ENCODE data around the gene HOXB6.

HOXB6 gene

DNA sequence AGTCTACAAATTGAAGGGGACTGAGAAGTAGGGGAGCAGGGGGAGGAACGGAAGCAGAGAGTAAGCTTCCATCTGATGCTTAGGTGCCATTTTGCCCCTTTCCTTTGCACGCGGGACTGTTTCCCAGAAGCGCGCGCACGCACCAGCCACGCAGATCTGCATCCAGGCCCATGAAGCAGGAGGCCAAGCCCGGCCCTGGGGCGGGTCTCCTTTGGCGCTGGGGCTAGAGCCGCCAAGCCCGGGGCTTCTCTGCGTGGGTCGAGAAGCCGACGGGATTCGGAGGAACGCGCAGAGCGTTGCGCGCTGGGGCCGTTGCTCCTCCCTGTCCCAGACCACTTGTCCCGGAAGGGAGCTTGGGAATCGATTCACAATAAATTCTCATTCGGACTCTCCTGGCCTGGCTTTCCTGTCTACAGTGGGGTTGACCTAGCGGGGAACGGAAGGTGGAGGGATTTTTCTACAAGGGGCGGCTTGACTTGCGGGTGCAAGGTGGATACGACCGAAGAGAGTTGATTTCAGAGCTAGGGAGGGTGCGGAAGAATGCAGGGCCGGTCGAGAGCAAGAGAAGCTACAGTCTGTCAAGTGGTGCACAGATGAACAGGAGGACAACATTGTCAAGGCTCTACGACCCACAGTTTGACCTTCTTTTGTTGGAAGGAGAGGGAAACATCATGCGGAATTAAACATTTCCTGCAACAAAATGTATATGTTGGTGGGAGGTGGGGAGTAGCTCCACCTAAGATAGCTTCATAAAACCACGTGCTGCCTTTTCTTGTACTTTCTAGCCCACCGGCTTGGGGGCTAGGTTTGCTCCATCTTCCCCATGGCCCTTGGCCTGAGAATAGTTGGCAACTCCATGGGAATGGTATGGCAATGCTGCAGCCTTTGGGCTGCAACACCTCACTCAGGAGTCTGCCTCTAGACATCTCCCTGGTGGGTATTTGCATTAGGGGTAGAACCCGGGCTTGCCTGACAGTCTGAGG lies 16.9 kb upstream of the HOXB6 start:
- DNase-seq (ENCODE audit: low read depth), result no peak

DNA sequence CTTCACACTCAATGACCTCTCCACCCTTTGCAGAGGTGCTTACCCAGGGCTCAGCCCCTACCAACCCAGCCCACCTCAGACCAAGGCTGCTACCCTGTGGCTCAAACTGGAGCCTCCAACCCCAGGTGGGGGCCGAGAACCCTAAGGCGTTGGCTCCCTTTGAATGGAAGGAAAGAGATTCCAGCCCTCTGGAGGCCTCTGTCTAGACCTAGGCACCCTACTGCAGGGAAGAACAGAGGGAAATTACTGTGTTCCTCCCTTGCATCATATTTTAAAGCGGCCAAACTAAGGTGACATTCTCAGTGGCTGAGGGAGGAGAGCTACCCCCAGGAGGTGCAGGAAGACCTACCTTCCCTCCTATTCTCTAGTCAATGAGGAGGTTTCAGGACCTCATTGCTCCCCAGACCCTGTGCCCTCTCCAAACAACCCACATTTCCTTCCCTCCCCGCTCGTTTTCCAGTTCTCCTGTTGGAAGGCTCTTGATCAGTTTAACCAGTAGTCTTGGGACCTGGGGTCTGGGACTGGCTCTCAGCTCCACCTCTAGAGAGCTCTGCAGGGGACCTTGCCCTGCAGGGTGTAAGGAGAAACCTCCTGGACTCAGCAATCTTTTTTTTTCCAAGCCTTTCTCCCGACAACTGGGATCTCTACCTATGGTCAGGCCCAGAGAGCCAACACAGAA lies 15.8 kb upstream of the HOXB6 start:
- no peak for DNase-seq (ENCODE audit: low read depth)

DNA sequence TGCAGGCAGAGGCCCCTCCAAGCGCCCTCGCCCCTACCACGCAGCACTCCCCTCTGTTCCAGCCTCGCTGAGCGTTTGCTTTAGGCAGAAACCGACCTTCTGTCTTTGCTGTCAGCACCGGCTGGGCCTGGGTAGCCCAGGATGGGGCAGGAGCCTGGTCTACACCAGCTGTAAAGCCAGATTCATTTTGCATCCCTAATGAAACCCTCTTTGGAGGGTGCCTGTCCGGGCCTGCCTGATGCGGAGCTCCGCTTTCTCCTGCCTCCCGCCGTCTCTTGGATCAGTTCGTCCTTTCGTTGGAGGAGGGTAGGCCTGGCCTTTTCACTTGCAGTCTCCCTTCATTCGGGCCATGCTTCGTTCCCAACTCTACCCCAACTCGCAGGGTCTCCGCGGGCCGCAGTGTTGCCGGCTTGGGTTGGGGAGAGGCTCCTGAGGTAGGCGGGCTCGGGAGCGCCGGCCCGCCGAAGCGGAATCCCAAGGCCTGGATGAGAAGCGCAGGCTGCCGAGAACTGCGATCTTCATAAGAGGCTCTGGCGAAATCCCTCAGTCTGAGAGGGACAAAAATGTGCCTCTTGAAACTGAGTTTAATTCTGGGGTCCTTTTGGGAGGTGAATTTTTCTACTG lies 15.2 kb upstream of the HOXB6 start:
- DNase-seq (ENCODE audit: low read depth), result no peak

DNA sequence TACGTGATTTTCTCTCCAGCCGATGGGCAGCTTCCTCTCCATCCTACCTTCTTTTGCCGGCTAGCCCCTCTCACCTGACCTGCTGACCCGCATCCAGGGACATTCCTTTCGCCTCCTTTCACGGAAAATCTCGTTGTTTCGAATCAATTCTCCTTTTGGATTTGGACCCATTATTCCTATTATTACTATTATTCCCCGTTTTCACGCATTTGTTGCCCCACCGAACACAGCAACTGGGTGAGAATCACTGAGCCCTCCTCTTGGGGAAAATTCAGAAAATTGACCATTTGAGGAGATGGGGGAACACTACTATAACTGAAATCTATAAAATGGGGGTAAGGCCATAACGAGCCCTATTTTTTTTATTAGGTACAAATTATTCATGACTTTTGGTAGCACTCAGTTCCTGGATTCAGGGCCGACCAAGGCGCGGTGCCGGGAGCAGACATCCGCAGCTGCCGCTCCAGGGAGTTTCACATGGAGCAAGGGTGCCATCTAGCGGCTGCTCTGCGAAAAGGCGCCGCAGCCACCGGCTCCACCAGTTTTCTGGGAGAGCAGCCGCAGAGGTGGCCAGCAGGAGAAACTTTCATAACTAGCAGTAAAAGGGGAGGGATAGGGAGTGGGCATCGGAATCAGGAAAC lies 13.6 kb upstream of the HOXB6 start:
- no peak for DNase-seq (ENCODE audit: low read depth)

DNA sequence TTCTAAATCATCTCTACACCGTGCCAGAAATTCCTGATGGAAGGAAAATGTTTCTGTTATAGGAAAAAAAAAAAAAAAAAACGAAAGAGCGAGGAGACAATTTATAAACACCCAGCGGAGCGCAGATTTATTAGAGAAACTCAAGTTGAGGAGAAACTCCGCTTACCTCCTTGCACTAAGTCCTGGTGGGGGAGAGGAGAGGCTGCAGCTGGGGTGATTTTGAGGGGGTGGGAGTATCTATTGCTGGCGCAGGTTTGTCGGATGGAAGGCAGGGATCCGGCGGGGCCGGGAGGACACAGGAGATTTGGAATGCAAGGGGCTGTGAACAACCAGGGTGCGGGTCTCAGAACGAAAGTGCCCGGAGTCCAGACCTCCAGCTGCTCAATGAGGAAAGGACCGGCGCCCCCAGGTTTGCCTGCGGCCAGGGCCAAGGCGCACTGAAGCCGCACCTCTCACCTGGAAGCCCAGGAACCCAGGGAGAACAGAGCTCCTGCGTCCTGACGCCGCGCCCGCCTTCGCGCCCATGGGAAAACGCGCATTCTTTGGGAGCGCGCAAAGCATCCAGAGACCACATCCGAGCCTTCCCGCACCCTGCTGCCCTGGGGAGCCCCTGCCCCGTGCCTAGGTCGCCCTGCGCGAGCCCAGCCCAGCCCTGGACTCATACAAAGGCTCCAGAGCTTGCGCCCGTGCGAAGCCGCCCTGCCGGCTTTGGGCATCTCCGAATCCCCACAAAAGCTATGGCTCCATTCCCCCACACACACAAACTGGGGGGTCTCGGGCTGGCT lies 12.9 kb upstream of the HOXB6 start:
- DNase-seq (ENCODE audit: low read depth), result no peak

DNA sequence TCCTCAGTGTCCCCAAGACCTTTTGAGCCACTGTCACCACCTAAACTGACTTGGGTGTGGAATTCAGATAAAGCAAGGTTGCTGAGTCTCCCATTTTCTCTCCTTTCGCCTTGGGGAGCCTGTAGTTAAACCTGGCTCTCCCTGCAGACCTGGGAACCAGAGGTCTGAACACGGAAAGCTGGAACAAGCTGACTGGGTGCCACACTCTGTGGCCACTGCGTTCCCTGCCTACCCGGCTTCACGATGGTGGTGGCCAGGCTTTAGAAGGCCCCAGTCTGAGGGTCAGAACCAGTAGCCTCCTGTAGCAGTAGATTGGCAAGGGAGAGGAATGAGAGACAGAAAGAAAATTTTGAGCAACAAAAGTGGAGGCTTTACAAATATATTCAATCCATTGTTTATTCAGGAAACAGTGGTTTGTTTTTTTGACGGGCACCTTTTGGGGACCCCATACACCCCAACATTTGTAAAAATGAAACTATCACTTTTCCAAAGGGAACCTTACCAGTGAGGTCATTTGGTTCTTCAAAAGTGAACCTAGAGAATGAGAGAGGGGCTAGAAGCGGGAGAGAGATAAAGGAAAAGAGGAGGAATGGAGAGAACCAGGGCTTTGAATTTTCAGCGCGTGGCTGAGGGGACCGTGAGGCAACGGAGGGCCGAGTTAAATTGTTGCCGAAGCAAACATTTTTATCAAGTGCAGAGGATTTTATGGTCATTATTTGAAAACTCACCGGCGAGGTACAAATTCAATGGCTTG lies 12.1 kb upstream of the HOXB6 start:
- no peak for DNase-seq (ENCODE audit: low read depth)

DNA sequence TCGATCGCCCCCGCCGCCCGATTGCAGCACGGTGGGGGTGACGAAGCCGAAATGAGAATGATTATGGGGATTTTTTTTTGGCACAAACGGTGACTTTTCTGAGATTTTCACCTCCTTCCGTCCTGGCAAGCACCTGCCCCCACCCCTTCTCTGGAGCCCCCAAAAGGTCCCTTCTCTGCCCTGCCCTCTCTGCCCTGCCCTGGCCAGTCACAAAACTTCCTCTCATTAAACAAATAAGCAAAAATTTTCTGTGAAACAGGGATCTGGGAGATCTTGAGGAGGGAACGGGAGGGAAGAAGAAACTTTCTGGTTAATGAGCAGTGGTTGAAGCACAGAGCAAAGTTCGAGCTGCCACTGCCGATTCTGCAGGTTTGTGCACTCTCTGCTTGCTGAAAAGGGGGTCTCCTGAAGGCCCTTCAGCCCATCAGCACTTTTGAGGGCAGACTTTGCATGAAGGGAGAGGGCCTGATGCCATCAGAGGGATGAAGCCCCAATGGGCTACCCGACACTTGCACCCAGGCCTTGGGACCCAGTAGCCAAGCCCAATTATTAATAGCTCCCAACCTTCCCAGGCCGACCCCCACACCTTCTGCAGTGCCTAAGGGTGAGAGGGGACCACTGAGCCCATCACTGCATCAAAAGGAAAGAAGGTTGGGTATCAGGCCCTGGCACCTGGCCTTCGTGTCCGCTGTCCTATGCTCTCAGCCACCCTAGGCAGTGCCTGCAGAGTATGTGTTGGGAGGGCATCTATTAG lies 11.4 kb upstream of the HOXB6 start:
- DNase-seq (ENCODE audit: low read depth), result no peak

DNA sequence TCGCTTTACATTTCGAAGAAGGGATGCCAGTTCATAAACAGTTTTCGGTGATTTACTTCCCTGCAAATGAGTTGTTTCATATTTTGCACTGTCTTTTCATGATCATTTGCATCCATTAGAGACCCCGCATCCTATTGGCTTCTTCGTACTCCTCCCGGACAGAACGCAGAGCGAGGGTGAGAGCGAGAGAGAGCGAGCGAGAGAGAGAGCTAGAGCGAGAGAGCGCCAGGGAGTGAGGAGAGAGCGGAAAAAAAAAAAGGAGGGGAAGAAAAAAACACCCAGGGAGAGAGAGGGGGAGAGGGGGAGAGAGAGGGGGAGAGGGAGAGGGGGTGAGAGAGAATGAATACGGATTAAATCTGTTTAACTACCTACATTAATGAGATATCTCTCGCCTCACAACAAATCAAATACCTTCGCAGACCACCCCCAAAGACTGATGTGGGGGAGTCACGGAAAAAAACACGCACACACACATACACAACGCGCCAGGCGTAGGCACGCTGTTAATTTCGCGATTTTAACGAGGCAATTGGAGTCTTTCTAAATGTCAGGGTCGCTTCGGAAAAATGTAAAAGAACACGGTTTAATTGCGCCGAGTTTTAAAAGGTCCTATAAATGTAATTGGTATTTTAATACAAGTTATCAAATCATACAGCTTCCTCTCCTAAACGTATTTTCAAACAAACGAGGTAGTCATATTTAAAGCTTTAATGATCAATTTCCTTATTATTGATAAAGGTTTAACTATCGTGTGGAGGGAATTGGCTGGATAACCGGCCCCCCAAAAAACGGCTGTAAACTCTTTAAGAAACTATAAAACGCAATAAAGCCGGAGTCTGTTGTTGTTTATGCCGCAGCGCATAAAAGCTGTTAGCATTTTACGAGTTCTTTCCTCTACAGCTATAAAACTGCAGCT lies 10.5 kb upstream of the HOXB6 start, which contains the start of gene HOXB8:
HOXB8 (minus strand) TSS at position 246 of the 916 bp plus-strand sequence. CDS start 588 bp downstream, outside the sequence.
- no peak for DNase-seq (ENCODE audit: low read depth)

DNA sequence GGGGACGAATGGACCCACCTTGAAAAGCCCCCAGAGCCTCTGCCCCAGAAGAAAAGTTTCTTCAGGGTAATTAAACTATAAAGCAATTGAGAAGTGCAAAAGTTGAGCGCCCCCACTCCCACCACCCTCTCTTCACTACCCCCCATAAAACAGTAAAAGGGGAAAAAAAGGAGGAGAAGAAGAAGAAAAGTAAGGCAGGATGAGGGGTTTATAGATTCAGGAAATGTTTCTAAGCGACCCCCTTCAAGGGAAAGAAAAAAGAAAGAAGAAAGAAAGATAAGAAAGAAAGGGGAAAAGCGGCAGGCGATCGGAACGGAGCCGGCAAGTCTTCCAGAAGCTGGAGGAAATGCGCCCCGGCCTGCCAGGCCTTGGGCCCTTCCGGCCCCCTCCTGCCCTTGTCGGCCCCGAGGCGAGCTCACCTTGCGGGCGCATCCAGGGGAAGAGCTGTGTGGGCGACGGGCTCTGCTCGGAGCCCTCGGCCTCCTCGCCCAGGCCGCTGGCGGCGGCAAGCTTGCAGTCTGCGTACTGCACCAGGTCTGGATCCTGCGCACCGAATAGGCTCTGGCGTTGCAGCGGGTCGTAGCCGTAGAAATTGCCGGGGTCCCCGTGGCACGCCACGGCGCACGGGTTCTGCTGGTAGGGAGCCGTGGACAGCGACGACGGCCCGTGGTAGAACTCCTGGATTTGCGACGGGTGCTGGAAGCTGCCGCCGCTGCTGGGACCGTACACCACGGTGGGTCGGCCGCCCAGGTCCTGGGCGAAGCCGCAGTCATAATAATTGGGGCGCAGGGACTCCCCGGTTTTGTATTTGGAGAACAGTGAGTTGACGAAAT lies 9.3 kb upstream of the HOXB6 start:
- no peak for DNase-seq (ENCODE audit: low read depth)

DNA sequence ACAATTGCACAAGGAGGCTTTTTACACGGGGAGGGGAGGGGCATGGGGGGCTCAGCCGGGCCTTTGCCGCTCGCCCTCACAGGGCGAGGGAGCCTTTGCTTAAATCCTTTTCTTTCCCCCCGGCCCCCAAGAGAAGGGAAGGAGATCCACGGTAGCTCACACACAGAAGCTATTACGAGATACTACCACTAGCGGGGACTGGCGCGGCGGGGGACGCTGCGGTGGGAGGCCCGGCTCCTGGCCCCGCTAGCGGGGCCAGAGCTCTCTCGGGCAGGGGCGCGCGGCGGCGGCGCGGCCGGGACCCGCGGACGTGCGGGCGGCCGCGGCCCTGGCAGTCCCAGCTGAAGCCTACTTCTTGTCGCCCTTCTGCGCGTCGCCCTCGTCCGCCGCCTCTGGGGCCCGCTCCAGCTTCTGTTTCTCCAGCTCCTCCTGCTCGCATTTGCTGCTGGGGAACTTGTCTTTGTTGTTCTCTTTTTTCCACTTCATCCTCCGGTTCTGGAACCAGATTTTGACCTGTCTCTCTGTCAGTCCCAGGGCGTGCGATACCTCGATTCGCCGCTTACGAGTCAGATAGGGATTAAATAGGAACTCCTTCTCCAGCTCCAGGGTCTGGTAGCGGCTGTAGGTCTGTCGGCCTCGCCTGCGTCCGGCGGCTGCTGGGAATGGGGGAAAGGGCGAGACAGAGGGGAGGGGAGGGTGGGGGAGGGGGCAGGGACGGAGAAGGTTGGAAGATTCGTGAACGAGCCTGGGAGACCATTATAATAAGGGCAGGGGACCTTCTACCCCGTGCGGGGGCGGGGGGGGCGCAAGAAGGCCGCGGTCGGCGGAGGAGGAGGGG lies 8.3 kb upstream of the HOXB6 start:
- no peak for DNase-seq (ENCODE audit: low read depth)

DNA sequence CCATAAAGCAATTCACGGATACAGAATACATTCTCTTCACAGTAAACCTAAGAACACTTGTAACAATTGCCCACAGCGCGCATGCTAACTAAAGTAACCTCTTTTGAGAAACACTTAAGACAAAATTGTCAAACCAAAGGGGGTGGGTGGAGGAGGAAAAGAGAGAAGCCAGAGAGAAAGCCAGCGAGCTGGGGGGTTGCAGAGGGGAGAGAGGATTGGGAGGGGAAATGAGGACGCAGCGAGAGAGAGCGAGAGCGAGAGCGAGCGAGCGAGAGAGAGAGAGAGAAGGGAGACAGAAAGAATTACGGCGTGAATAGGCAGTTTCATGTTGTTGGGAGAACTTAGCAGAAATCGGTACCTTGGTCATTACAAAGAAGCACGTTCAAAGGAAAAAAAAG lies 7.7 kb upstream of the HOXB6 start:
- DNase-seq (ENCODE audit: low read depth), result no peak

DNA sequence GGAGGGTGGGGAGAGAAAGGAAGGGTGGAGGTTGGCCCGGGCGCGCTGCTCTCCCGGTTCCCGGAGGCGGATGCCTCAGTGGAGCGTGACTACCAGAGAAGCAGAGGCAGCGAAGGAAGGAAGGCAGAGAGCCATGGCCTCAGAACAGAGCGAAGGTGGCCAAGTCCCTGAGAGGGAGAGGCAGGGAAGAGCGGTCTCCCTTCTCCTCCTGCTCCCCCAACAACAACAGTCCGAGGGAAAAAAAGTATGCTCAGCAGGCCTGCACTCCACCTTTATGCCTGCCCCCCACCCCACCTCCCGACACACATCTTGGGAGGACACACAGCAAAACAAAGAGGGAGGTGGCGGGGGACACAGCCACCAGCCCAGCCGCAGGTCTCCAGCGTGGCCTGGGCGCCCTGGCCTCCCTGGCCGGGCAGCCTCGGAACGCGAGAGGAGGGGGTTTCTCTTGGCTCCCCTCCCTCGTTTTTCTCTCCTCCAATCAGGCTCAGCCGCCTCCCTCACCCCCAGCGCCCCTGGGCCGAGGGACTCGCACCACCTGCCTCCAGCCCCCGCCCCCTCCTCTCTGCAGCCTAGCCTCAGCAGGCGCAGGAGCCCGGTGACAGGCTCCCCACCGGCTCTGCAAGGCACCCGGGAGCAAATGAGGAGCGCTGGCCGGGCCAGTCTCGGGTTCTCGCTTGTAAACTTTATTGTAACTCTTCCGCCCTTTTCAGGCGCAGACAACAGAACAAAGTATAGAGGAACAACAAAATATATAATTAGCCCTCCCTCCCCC lies 7.1 kb upstream of the HOXB6 start:
- DNase-seq (ENCODE audit: low read depth), result peak; percentile 28

DNA sequence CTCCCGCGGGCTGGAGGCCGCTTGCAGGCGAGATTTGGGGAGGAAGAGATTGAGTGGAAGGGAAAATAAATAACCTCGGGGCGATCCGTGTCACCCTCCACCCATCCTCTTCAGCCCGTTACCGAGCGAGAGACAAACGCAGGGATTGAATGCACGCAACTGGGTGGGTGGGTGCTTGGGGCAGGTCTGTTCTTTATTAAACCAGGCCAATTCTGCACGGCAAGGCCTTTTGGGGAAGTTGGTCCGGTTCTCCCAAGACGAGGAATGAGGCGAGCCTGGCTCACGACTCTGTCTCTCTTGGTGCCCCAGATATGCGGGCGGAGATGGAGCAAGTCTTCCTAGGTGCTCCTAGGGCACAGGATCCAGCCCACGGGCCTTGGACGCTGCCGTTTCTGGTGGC lies 6.4 kb upstream of the HOXB6 start:
- peak; percentile 37 for DNase-seq (ENCODE audit: low read depth)

DNA sequence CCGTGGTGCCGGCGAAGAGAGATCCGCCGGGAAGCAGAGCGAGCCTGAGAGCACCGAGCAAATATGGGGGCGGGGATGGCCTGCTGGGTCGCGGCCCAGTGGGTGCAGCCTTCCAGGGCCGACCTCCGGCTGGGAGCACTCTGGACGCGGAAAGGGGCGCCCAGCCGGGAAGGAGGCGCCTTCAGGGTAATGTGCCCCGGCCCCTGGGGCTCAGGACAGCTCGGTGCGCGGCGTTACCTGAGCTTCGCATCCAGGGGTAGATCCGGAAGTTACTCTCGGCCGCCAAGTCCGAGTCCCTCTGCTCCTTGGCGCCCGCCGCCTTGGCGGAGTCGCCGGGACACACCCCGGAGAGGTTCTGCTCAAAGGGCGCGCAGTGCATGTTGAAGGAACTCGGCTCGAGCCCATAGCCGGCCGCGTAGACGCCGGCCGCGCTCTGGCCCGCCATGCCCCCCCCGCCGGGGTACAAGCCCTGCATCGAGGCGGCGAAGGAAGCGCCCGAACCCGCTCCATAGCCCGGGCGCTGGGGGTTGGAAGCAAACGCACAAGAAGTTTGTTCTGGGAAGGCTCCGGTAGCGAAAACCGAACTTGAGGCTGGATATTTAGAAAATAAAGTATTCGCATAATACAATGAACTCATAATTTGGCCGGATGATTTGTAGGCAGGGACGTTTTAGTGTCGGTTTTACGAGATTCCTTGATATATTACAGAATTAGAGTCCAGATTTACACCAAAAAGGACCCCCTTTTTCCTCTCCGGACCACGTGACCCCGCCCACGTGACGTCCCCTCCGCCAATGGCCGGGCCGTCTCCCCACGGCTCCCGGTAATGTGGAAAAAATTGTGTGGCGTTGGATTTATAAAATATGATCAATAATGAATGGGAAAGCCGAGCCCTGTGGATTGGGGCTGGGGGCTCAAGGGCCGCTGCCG lies 5.8 kb upstream of the HOXB6 start, which contains the start of gene HOXB7:
HOXB7 (minus strand) TSS at position 736 of the 930 bp plus-strand sequence; CDS start at position 637, 99 bp downstream.
- DNase-seq (ENCODE audit: low read depth), result peak; percentile 71

DNA sequence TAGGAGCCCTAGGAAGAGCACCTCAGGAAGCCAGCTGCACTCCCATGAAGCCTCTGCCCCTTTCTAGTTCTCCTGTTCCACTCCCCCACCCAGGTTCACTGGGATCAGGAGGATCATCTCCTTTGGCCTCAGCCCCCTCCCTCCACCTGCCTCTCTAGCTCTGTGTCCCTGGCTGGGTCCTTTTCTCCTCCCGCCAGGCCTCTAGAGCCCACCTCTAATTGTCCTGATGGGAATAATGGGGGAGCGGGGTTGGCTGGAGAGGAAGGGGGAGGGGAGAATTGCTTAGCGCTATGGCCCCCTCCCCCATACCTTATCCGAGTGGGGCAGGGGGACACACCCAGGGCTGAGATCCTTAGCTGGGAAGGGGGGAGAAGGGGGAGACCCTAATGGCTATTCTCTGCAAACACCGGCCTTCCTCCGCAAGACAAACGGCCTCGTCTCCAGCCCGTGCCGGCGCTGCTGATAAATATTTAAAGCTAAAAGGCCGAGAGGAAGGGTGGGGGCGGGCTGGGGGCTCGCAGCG lies 5.0 kb upstream of the HOXB6 start:
- no peak for DNase-seq (ENCODE audit: low read depth)

Measured in GM04504 (cell line).